ENCODE data around the gene TRAF3IP3. TPM values are rescaled to one million over a fixed set of nuclear protein-coding genes. Genes with fewer than 3 reads are reported as not detected.

Gene TRAF3IP3
- total and polyA plus RNA-seq, 2 of the 13 experiments (the other 11 are each of a cell fraction or from before 2014, with no cell fraction given), result not detected

DNA sequence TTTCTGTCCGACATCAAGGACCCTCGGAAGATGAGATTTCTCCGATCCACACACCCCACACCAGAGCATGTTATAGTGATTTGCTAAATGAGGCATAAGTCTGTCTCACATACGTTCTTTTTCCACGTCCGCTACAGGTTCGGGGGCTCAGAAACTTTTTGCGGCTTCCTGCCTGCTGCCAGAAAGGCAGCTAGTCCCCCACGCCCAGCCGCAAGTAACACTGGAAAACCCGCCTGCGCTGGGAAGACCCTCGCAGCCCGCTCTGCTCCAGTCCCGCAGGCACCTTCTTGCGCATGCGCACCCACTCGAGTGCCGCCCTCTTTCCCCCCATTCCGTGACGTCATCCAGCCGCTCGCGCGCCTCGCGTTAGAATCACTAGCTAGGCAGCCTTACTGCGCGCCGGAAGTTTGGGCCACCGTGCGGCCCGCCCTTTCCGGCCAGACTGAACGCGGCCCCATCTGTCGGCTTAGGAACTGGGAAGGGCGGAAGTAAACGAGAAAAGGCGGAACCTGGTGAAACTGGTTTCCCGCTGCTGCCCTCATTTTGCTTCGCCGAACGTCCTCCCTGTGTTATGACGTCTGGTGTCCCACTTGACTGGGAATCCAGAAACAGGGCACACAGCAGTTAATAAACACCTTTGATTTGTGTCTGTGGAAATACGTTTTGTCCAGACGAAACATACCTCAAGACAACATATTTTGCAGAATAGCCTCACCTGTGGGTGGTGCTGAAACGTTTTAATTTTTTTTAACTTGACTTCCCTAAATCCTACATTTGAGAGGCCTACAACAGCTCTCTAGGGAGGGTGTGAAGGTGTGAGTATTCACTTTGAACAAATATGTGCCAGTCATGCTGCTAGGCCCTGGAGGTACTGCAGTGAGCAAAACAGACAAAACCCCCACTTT is 28.7 kb downstream of the TRAF3IP3 start, which contains the start of gene C1orf74 (continued):
- TF ChIP-seq BRCA1 (CRISPR knock-in tag; IDR thresholded peaks at IDR 0.05) (no peak), CBX2 (IDR thresholded peaks at IDR 0.05; ENCODE audit: low read depth, low read length) (no peak), CBX2 (CRISPR knock-in tag; IDR thresholded peaks at IDR 0.05; ENCODE audit: low read depth) (no peak), AGO1 (IDR thresholded peaks at IDR 0.05; ENCODE audit: low read depth, low read length, poor library complexity, severe bottlenecking) (peak; percentile 25), RAD51 (IDR thresholded peaks at IDR 0.05; ENCODE audit: borderline replicate concordance) (no peak), ETV6 (CRISPR knock-in tag; conservative IDR thresholded peaks at IDR 0.05) (no peak), NFE2L2 (IDR thresholded peaks at IDR 0.05; ENCODE audit: low read length) (no peak), ZNF75D (CRISPR knock-in tag; IDR thresholded peaks at IDR 0.05; ENCODE audit: borderline replicate concordance) (no peak), ZNF598 (CRISPR knock-in tag; IDR thresholded peaks at IDR 0.05; ENCODE audit: borderline replicate concordance) (no peak), ZNF225 (CRISPR knock-in tag; IDR thresholded peaks at IDR 0.05) (0 out of 2 replicates have a peak, but pooled peaks have one; percentile 52), ATF1 (CRISPR knock-in tag; IDR thresholded peaks at IDR 0.05) (peak; percentile 91), SMAD9 (CRISPR knock-in tag; IDR thresholded peaks at IDR 0.05) (no peak), ZFP36L2 (CRISPR knock-in tag; IDR thresholded peaks at IDR 0.05) (no peak), HNF4G (IDR thresholded peaks at IDR 0.05; ENCODE audit: borderline replicate concordance, low read depth, low read length) (no peak), HNF4G (CRISPR knock-in tag; IDR thresholded peaks at IDR 0.05; ENCODE audit: borderline replicate concordance, low read depth) (no peak), JUNB (CRISPR knock-in tag; IDR thresholded peaks at IDR 0.05; ENCODE audit: borderline replicate concordance) (no peak), ZNF720 (CRISPR knock-in tag; IDR thresholded peaks at IDR 0.05) (no peak), RARA (CRISPR knock-in tag; IDR thresholded peaks at IDR 0.05) (no peak), RXRB (CRISPR knock-in tag; IDR thresholded peaks at IDR 0.05; ENCODE audit: borderline replicate concordance) (no peak), RFX1 (IDR thresholded peaks at IDR 0.05) (no peak)
- TF ChIP-seq, protein P1, sequence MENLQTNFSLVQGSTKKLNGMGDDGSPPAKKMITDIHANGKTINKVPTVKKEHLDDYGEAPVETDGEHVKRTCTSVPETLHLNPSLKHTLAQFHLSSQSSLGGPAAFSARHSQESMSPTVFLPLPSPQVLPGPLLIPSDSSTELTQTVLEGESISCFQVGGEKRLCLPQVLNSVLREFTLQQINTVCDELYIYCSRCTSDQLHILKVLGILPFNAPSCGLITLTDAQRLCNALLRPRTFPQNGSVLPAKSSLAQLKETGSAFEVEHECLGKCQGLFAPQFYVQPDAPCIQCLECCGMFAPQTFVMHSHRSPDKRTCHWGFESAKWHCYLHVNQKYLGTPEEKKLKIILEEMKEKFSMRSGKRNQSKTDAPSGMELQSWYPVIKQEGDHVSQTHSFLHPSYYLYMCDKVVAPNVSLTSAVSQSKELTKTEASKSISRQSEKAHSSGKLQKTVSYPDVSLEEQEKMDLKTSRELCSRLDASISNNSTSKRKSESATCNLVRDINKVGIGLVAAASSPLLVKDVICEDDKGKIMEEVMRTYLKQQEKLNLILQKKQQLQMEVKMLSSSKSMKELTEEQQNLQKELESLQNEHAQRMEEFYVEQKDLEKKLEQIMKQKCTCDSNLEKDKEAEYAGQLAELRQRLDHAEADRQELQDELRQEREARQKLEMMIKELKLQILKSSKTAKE (CRISPR knock-in tag; IDR thresholded peaks at IDR 0.05; ENCODE audit: borderline replicate concordance), result no peak
- TF ChIP-seq, protein P2, sequence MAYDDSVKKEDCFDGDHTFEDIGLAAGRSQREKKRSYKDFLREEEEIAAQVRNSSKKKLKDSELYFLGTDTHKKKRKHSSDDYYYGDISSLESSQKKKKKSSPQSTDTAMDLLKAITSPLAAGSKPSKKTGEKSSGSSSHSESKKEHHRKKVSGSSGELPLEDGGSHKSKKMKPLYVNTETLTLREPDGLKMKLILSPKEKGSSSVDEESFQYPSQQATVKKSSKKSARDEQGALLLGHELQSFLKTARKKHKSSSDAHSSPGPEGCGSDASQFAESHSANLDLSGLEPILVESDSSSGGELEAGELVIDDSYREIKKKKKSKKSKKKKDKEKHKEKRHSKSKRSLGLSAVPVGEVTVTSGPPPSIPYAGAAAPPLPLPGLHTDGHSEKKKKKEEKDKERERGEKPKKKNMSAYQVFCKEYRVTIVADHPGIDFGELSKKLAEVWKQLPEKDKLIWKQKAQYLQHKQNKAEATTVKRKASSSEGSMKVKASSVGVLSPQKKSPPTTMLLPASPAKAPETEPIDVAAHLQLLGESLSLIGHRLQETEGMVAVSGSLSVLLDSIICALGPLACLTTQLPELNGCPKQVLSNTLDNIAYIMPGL (CRISPR knock-in tag; IDR thresholded peaks at IDR 0.05; ENCODE audit: borderline replicate concordance in 1 of 2, low read depth in 1 of 2), result peak in 1 of 2 experiments; percentile 31; a peak in 1 of 4 replicates
- TF ChIP-seq, protein P3, sequence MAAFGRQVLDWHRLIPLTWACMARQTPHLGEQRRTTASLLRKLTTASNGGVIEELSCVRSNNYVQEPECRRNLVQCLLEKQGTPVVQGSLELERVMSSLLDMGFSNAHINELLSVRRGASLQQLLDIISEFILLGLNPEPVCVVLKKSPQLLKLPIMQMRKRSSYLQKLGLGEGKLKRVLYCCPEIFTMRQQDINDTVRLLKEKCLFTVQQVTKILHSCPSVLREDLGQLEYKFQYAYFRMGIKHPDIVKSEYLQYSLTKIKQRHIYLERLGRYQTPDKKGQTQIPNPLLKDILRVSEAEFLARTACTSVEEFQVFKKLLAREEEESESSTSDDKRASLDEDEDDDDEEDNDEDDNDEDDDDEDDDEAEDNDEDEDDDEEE (CRISPR knock-in tag; IDR thresholded peaks at IDR 0.05), result no peak
- TF ChIP-seq, protein P4, sequence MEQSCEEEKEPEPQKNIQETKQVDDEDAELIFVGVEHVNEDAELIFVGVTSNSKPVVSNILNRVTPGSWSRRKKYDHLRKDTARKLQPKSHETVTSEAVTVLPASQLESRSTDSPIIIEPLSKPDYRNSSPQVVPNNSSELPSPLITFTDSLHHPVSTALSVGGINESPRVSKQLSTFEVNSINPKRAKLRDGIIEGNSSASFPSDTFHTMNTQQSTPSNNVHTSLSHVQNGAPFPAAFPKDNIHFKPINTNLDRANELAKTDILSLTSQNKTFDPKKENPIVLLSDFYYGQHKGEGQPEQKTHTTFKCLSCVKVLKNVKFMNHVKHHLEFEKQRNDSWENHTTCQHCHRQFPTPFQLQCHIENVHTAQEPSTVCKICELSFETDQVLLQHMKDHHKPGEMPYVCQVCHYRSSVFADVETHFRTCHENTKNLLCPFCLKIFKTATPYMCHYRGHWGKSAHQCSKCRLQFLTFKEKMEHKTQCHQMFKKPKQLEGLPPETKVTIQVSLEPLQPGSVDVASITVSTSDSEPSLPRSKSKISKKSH (CRISPR knock-in tag; IDR thresholded peaks at IDR 0.05; ENCODE audit: borderline replicate concordance), result peak; percentile 72; the same call in 1 of the 2 replicates

Measured in HepG2 (cell line).